Measurements from ENCODE around the gene DTX3. TPM values are rescaled to one million over a fixed set of nuclear protein-coding genes. Genes with fewer than 3 reads are reported as not detected.

DTX3 gene
- total RNA-seq, 1 experiment from 2014 or later: 0.37 TPM

GRCh38 chr12:57610554-57611107 lies 6.0 kb downstream of the DTX3 start:
- no peak overlapping the region for H3K27ac ChIP-seq (ENCODE audit: low read depth, low read length)
- no peaks in the 10 kb centered on the region for H3K79me2 ChIP-seq (ENCODE audit: insufficient read depth, low read length)
- no peak overlapping the region for H3K4me3 ChIP-seq (replicated peaks in 1 of 2; ENCODE audit: low read depth in 1 of 2, low read length in 2 of 2)
- ATAC-seq (no peak), DNase-seq (ENCODE audit: low read depth, low spot score) (no peak)
- no peaks in the 10 kb centered on the region for H3K27me3 ChIP-seq (ENCODE audit: insufficient read depth, low read length)
- H2AFZ ChIP-seq (ENCODE audit: low read depth, low read length, poor library complexity, severe bottlenecking): no peak overlapping the region
- H3K4me2 ChIP-seq (ENCODE audit: low read length): peak overlapping the region; percentile 64; the same call in 1 of the 2 replicates
- H3K9me2 ChIP-seq (ENCODE audit: insufficient read depth): no peaks in the 10 kb centered on the region
- POLR2A ChIA-PET: no interaction called here
- RAD21 ChIA-PET (ENCODE audit: low non-redundant PET in 1 of 2, low total read pairs in 2 of 2, uncharacterized antibody in 2 of 2, unreplicated experiment in 2 of 2): no interaction called here
- no TSS peak for BruUV-seq (replicated peaks)
- no peaks in the 10 kb centered on the region for H4K20me1 ChIP-seq (ENCODE audit: insufficient read depth)
- no peaks in the 10 kb centered on the region for H3K36me3 ChIP-seq (ENCODE audit: control insufficient read depth in 1 of 2, insufficient read depth in 2 of 2, low read length in 2 of 2)
- CTCF ChIA-PET: interaction anchor here (2.0 kb wide), 1 partner anchor 27 kb away, joined by 7 read pairs; no protein-coding TSS in a partner anchor
- no peaks in the 10 kb centered on the region for H3K9me3 ChIP-seq (ENCODE audit: control insufficient read depth in 1 of 2, insufficient read depth in 1 of 2, low read depth in 1 of 2, low read length in 2 of 2)
- peaks cover 0 to 9% of the 10 kb centered on the region in 2 experiments; a peak in 1 of 4 replicates for H3K4me1 ChIP-seq (ENCODE audit: control insufficient read depth in 1 of 2, insufficient read depth in 2 of 2, low read length in 2 of 2)
- no peak overlapping the region; the same call in 1 of the 2 replicates for H3K9ac ChIP-seq (ENCODE audit: low read length)
- TF ChIP-seq CEBPB (IDR thresholded peaks at IDR 0.05; ENCODE audit: low read depth) (no peak), MAX (IDR thresholded peaks at IDR 0.05) (no peak), ZFX (IDR thresholded peaks at IDR 0.05) (no peak), EZH2 (IDR thresholded peaks at IDR 0.05) (no peak), JUND (IDR thresholded peaks at IDR 0.05) (no peak), POLR2A (IDR thresholded peaks at IDR 0.05; ENCODE audit: borderline replicate concordance, extremely low read depth, insufficient read depth, insufficient read length) (no peak), ZNF274 (IDR thresholded peaks at IDR 0.05; ENCODE audit: low read depth, low read length) (no peak), EZH2phosphoT487 (IDR thresholded peaks at IDR 0.05; ENCODE audit: borderline replicate concordance) (no peak), SP1 (IDR thresholded peaks at IDR 0.05; ENCODE audit: low read depth) (no peak)
- TF ChIP-seq, protein P1, sequence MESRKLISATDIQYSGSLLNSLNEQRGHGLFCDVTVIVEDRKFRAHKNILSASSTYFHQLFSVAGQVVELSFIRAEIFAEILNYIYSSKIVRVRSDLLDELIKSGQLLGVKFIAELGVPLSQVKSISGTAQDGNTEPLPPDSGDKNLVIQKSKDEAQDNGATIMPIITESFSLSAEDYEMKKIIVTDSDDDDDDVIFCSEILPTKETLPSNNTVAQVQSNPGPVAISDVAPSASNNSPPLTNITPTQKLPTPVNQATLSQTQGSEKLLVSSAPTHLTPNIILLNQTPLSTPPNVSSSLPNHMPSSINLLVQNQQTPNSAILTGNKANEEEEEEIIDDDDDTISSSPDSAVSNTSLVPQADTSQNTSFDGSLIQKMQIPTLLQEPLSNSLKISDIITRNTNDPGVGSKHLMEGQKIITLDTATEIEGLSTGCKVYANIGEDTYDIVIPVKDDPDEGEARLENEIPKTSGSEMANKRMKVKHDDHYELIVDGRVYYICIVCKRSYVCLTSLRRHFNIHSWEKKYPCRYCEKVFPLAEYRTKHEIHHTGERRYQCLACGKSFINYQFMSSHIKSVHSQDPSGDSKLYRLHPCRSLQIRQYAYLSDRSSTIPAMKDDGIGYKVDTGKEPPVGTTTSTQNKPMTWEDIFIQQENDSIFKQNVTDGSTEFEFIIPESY (IDR thresholded peaks at IDR 0.05; ENCODE audit: extremely low read depth, insufficient replicate concordance, low read length): no peak
- intact Hi-C loops (cut with micrococcal nuclease): no loop called here

All from HCT116 (cell line).